HG02759 (cell line): Measurements from ENCODE around the gene NLGN1.

Source experiments
- ATAC-seq: cut with Tn5 transposase; IDR thresholded peaks from one replicate; pipeline ENCODE4 v1.9.1; 2021; ENCODE audit warnings: mild to moderate bottlenecking, moderate library complexity; ENCODE audit not compliant: unreplicated experiment

Gene NLGN1

GRCh38 chr3:173748105-173748504 is 350.6 kb downstream of the NLGN1 start:
- ATAC-seq: no peak

- ATAC-seq: no peak
Measured at GRCh38 chr3:173750095-173750494, 352.6 kb downstream of the NLGN1 start.

- ATAC-seq: no peak
Measured at GRCh38 chr3:173750591-173750990, 353.0 kb downstream of the NLGN1 start.

GRCh38 chr3:173753593-173753992 is 356.0 kb downstream of the NLGN1 start:
- no peak for ATAC-seq

- ATAC-seq: no peak
Measured at GRCh38 chr3:173755161-173755560, 357.6 kb downstream of the NLGN1 start.

GRCh38 chr3:173761161-173761560 is 363.6 kb downstream of the NLGN1 start:
- ATAC-seq: no peak

GRCh38 chr3:173762501-173762900 is 365.0 kb downstream of the NLGN1 start:
- ATAC-seq: no peak

GRCh38 chr3:173770011-173770410 is 372.5 kb downstream of the NLGN1 start:
- ATAC-seq: no peak

GRCh38 chr3:173770796-173771573 is 373.4 kb downstream of the NLGN1 start:
- ATAC-seq: no peak

- no peak for ATAC-seq
Measured at GRCh38 chr3:173773800-173774199, 376.3 kb downstream of the NLGN1 start.

GRCh38 chr3:173774294-173774693 is 376.8 kb downstream of the NLGN1 start:
- no peak for ATAC-seq

- ATAC-seq: no peak
Measured at GRCh38 chr3:173778251-173778650, 380.7 kb downstream of the NLGN1 start.

GRCh38 chr3:173780067-173780466 is 382.5 kb downstream of the NLGN1 start:
- ATAC-seq: no peak

- no peak for ATAC-seq
Measured at GRCh38 chr3:173785004-173785403, 387.5 kb downstream of the NLGN1 start.

- no peak for ATAC-seq
Measured at GRCh38 chr3:173789530-173790162, 392.1 kb downstream of the NLGN1 start.

- no peak for ATAC-seq
Measured at GRCh38 chr3:173793963-173794362, 396.4 kb downstream of the NLGN1 start.

GRCh38 chr3:173796405-173796804 is 398.9 kb downstream of the NLGN1 start:
- no peak for ATAC-seq

GRCh38 chr3:173796890-173797289 is 399.3 kb downstream of the NLGN1 start:
- ATAC-seq: no peak

- ATAC-seq: no peak
Measured at GRCh38 chr3:173799060-173799816, 401.7 kb downstream of the NLGN1 start.

GRCh38 chr3:173800154-173800553 is 402.6 kb downstream of the NLGN1 start:
- ATAC-seq: no peak

GRCh38 chr3:173814809-173815208 is 417.3 kb downstream of the NLGN1 start:
- no peak for ATAC-seq

GRCh38 chr3:173819368-173819767 is 421.8 kb downstream of the NLGN1 start:
- ATAC-seq: no peak
